GM19238 (cell line): ENCODE measurements around the gene ZC3H18.
"Not testable (repeated sequence)": the region's sequence is repeated elsewhere in the genome, so short reads cannot be mapped to it uniquely, and the experiment has no call there.

Experiments used
- DNase-seq: peaks from one replicate; pipeline ENCODE4 v3.0.0; 2011; ENCODE audit warnings: low spot score; ENCODE audit not compliant: insufficient read length

ZC3H18 gene

GRCh38 chr16:88602091-88602490, 31.9 kb downstream of the ZC3H18 start:
- no peak for DNase-seq

- no peak for DNase-seq
Measured at GRCh38 chr16:88605186-88606147, 35.3 kb downstream of the ZC3H18 start.

- no peak for DNase-seq
Measured at GRCh38 chr16:88606148-88606757, 36.0 kb downstream of the ZC3H18 start.

- no peak for DNase-seq
Measured at GRCh38 chr16:88608076-88608475, 37.9 kb downstream of the ZC3H18 start.

GRCh38 chr16:88609426-88609825, 39.2 kb downstream of the ZC3H18 start:
- not testable (repeated sequence) for DNase-seq

- no peak for DNase-seq
Measured at GRCh38 chr16:88610080-88610479, 39.9 kb downstream of the ZC3H18 start.

GRCh38 chr16:88610909-88611812, 41.0 kb downstream of the ZC3H18 start:
- DNase-seq: no peak

GRCh38 chr16:88613293-88613692, 43.1 kb downstream of the ZC3H18 start:
- no peak for DNase-seq

- no peak for DNase-seq
Measured at GRCh38 chr16:88613911-88614817, 44.0 kb downstream of the ZC3H18 start.

GRCh38 chr16:88614818-88615580, 44.8 kb downstream of the ZC3H18 start:
- no peak for DNase-seq

- DNase-seq: no peak
Measured at GRCh38 chr16:88616320-88616719, 46.1 kb downstream of the ZC3H18 start.

GRCh38 chr16:88616736-88617135, 46.5 kb downstream of the ZC3H18 start:
- DNase-seq: no peak

GRCh38 chr16:88617268-88618031, 47.2 kb downstream of the ZC3H18 start:
- no peak for DNase-seq

- no peak for DNase-seq
Measured at GRCh38 chr16:88618182-88618955, 48.2 kb downstream of the ZC3H18 start.

- DNase-seq: no peak
Measured at GRCh38 chr16:88618956-88619667, 48.9 kb downstream of the ZC3H18 start.

- DNase-seq: no peak
Measured at GRCh38 chr16:88619859-88620815, 49.9 kb downstream of the ZC3H18 start.
